DND-41 (cell line): Measurements from ENCODE around the gene GM2A.

Source experiments
- ATAC-seq: fragments of 200-7000 bp; cut with Tn5 transposase; 3 replicates; pipeline ENCODE4 v1.9.1; 2021; ENCODE audit warnings: low read depth; ENCODE audit not compliant: insufficient read depth
- DNase-seq: peaks from one replicate; pipeline ENCODE4 v3.0.0-alpha.2; 2020
- H2AFZ ChIP-seq: 2 replicates; pipeline ENCODE4 v1.6.0; 2012; ENCODE audit warnings: low read depth, low read length
- H3K27ac ChIP-seq: 2 replicates; pipeline ENCODE4 v1.5.1; 2012; ENCODE audit warnings: low read length, inconsistent platforms
- H3K27me3 ChIP-seq: fragments of 200-600 bp; sonication (generic); 2 replicates; pipeline ENCODE4 v1.6.0; 2012; ENCODE audit warnings: low read length, mild to moderate bottlenecking, inconsistent platforms; ENCODE audit not compliant: insufficient read depth, poor library complexity
- H3K36me3 ChIP-seq: 2 replicates; pipeline ENCODE4 v1.5.1; 2012; ENCODE audit warnings: low read length, inconsistent platforms; ENCODE audit not compliant: insufficient read depth
- H3K4me1 ChIP-seq: 2 replicates; pipeline ENCODE4 v1.5.1; 2012; ENCODE audit warnings: mild to moderate bottlenecking, low read length; ENCODE audit not compliant: insufficient read depth
- H3K4me2 ChIP-seq: 2 replicates; pipeline ENCODE4 v1.6.0; 2012; ENCODE audit warnings: mild to moderate bottlenecking, moderate library complexity, low read length, inconsistent platforms; ENCODE audit not compliant: insufficient read depth
- H3K4me3 ChIP-seq, 2 experiments: fragments of 200-600 bp in 1 of 2; shearing (Covaris generic) in 1 of 2; 2 replicates each; pipeline ENCODE4 v1.5.1; 2012 to 2016; ENCODE audit warnings: inconsistent platforms in 2 of 2, low read length in 2 of 2, mild to moderate bottlenecking in 2 of 2, low read depth in 1 of 2, moderate library complexity in 1 of 2
- H3K79me2 ChIP-seq: 2 replicates; pipeline ENCODE4 v1.6.0; 2012; ENCODE audit warnings: low read length, inconsistent platforms; ENCODE audit not compliant: insufficient read depth
- H3K9ac ChIP-seq: 2 replicates; pipeline ENCODE4 v1.6.0; 2012; ENCODE audit warnings: low read depth, mild to moderate bottlenecking, inconsistent platforms, low read length, moderate library complexity
- H3K9me3 ChIP-seq: 2 replicates; pipeline ENCODE4 v1.5.1; 2012; ENCODE audit warnings: low read length, moderate library complexity, mild to moderate bottlenecking, inconsistent platforms; ENCODE audit not compliant: insufficient read depth, severe bottlenecking
- H4K20me1 ChIP-seq: 2 replicates; pipeline ENCODE4 v1.6.0; 2012; ENCODE audit warnings: low read length; ENCODE audit not compliant: insufficient read depth
- EZH2 ChIP-seq: IDR thresholded peaks from 3 replicates; pipeline ENCODE4 v1.6.1; 2012; ENCODE audit warnings: borderline replicate concordance, low read depth, mild to moderate bottlenecking, moderate library complexity, low read length, inconsistent platforms; ENCODE audit not compliant: severe bottlenecking
- TF ChIP-seq, protein P1 (sequence below): IDR thresholded peaks from 2 replicates; pipeline ENCODE4 v1.5.1; 2012; ENCODE audit warnings: borderline replicate concordance, low read length, moderate library complexity, mild to moderate bottlenecking; ENCODE audit not compliant: poor library complexity, severe bottlenecking; ENCODE audit errors: extremely low read depth

GM2A gene

DNA sequence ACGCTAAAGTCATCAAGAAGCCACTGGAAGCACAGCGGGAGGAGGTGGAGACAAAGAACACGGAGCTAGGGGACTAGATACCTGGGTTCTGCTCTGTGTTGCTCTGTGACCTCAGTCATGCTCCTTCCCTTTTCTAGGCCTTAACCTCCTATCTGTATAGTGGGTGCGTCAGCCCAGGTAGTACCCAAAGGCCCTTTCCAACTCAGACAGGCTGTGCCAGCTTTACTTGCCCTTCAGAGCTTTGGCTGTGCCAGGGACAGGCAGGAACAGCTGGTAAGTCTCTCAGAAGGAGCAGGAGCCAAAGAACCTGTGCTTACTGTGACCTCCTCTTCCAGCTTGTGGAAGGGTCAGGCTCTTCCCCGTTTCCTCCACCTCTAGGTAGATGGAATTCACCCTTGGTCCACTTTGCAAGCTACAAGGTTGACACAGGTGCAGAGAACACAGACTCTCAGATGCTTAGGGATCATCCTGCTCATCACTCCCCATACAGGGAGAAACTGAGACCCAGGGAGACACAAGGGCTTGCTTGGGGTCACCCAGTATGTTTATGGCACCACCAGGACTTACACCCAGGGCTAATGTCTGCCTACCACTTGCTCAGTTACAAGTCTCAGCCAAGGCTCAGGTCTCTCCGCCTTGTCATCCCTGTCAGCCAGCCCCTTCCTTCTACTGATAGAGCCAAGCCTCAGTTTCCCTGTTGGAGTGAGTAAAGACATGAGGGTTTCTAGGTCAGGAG, 30.8 kb upstream of the GM2A start:
- TF ChIP-seq, protein P1, sequence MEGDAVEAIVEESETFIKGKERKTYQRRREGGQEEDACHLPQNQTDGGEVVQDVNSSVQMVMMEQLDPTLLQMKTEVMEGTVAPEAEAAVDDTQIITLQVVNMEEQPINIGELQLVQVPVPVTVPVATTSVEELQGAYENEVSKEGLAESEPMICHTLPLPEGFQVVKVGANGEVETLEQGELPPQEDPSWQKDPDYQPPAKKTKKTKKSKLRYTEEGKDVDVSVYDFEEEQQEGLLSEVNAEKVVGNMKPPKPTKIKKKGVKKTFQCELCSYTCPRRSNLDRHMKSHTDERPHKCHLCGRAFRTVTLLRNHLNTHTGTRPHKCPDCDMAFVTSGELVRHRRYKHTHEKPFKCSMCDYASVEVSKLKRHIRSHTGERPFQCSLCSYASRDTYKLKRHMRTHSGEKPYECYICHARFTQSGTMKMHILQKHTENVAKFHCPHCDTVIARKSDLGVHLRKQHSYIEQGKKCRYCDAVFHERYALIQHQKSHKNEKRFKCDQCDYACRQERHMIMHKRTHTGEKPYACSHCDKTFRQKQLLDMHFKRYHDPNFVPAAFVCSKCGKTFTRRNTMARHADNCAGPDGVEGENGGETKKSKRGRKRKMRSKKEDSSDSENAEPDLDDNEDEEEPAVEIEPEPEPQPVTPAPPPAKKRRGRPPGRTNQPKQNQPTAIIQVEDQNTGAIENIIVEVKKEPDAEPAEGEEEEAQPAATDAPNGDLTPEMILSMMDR, result no peak
- no peak for TF ChIP-seq EZH2
- Histone ChIP-seq H3K9ac (0 out of 2 replicates have a peak overlapping the region, but pooled peaks have one; percentile 7), H3K9me3 (no peaks in the 10 kb centered on the region), H4K20me1 (peaks cover 69% of the 10 kb centered on the region), H3K79me2 (peaks cover 97% of the 10 kb centered on the region), H3K4me3 (no peak overlapping the region), H3K27ac (peak overlapping the region; percentile 100), H3K36me3 (peaks cover 87% of the 10 kb centered on the region), H3K4me1 (peaks cover 62% of the 10 kb centered on the region), H3K27me3 (no peaks in the 10 kb centered on the region), H3K4me2 (0 out of 2 replicates have a peak overlapping the region, but pooled peaks have one; percentile 30), H2AFZ (no peak overlapping the region)
- DNase-seq, result no peak
- peak; percentile 4; the same call in 1 of the 3 replicates for ATAC-seq

DNA sequence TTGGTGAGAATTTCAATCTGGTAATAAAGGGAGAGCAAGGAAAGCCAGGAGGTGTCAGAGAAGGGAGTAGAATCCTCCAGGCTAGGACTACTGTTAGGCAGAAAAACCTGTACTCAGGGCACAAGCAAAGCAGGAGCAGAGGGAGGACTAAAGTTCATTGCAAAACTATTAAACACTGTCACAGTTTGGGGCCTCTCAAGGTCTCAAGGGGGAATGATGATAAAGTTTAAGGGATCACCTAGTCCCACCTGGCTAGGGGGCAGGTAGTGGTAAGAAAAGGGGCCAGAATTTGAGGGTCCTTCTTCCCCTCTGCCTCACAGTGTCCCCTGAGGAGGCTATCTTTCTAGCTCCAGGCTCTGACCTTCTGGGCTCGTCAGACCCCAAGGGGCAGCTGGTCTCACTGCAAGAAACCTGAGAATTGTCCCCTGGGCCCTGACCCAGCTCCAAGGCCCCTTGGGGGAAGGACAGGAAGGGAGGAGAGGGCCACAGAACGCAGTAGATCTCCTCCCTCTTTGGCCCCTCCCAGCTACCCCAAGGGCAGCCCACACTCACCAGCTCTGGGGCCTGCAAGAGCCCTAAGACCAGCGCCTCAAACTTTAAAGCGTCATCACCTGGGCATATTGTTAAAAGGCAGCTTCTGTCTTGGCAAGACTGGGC, 30.1 kb upstream of the GM2A start:
- Histone ChIP-seq H3K4me3 (no peak overlapping the region), H3K36me3 (peaks cover 86% of the 10 kb centered on the region), H3K9me3 (no peaks in the 10 kb centered on the region), H4K20me1 (peaks cover 68% of the 10 kb centered on the region), H3K79me2 (peaks cover 97% of the 10 kb centered on the region), H2AFZ (no peak overlapping the region), H3K27ac (peak overlapping the region; percentile 42), H3K27me3 (no peaks in the 10 kb centered on the region), H3K4me2 (no peak overlapping the region), H3K9ac (no peak overlapping the region), H3K4me1 (peaks cover 56% of the 10 kb centered on the region)
- ATAC-seq (peak; percentile 2; the same call in 1 of the 3 replicates), DNase-seq (no peak)
- no peak for TF ChIP-seq EZH2
- TF ChIP-seq, protein P1, result no peak

DNA sequence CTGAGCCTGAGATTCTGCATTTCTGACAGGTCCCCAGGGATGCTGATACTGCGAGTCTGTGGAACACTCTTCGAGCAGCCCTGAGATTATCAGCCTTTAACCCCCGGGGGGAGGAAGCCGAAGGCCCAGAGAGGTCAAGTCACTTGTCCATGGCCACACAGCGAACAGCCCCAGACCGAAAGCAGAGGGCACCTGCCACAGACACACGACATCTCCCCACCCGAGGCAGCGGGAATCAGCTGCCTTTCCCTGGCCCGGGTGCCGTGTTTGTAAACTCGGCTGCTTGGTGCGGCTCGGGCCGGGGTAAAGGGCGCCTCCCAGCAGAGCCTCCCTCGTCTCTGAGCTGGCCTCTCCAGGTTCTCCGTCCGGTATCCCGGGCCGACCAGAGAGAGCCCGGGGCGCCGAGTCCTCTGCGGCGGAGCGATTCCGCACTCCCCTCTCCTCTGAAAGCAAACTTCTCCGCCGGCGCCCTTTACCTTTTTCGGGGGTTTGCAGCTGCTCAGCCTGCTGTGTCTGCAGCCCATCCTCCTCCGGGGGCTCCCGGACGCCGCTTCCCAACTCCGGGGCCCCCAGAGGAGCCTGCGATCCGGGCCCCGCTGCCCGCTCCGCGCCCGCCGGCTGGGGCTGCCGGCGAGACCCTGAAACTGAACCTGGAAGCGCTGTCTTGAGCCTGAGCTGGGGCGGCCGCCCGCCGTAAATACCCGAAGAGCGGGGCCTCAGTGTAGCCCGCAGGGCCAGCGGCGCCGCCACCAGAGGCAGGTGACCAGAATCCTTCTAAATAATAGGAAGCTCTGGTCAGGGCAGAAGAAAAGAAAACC, 29.3 kb upstream of the GM2A start, which contains the start of gene CCDC69:
Gene CCDC69 (minus strand): TSS at position 646 of the 818 bp plus-strand sequence. CDS start 122 bp downstream, at position 524.
- no peak for DNase-seq

More for the DNA sequence above, 29.3 kb upstream of the GM2A start, which contains the start of gene CCDC69:
- ATAC-seq, result peak; percentile 1; the same call in 1 of the 3 replicates
- H3K79me2 ChIP-seq, result peaks cover 97% of the 10 kb centered on the region
- no peaks in the 10 kb centered on the region for H3K27me3 ChIP-seq
- H3K27ac ChIP-seq, result peak within 1 kb of the TSS; percentile 42; the same call in 1 of the 2 replicates
- no peak within 1 kb of the TSS for H3K4me3 ChIP-seq
- H3K9ac ChIP-seq, result no peak within 1 kb of the TSS
- H3K4me2 ChIP-seq, result no peak within 1 kb of the TSS
- H3K9me3 ChIP-seq, result no peaks in the 10 kb centered on the region
- H3K36me3 ChIP-seq, result peaks cover 86% of the 10 kb centered on the region
- H3K4me1 ChIP-seq, result peaks cover 48% of the 10 kb centered on the region
- H2AFZ ChIP-seq, result no peak within 1 kb of the TSS
- H4K20me1 ChIP-seq, result peaks cover 68% of the 10 kb centered on the region
- no peak for TF ChIP-seq EZH2
- TF ChIP-seq, protein P1, result no peak
